ENCODE results near the gene FAM118B. TPM values are rescaled to one million over a fixed set of nuclear protein-coding genes. Genes with fewer than 3 reads are reported as not detected.
"Not testable (repeated sequence)": the region's sequence is repeated elsewhere in the genome, so short reads cannot be mapped to it uniquely, and the experiment has no call there.

FAM118B gene
- total RNA-seq, 2 donors from 2014 or later: 11.1 to 13.2 TPM

GRCh38 chr11:126303623-126304456 is 92.3 kb downstream of the FAM118B start, which contains the start of gene DCPS:
TSS of gene DCPS (plus strand) at chr11:126304060. CDS start at chr11:126304081, 21 bp downstream.
- Mint-ChIP-seq H3K27ac (peak within 1 kb of the TSS; percentile 99), H3K4me3 (peak within 1 kb of the TSS; percentile 93 to 97), H3K4me1 (ENCODE audit: low read depth) (peaks cover 51% of the 10 kb centered on the region), H3K36me3 (ENCODE audit: insufficient read depth in 2 of 2) (peaks cover 5 to 6% of the 10 kb centered on the region in 2 donors), H3K9me3 (no peaks in the 10 kb centered on the region), H3K27me3 (ENCODE audit: low read depth) (no peaks in the 10 kb centered on the region)
- ATAC-seq (replicated peaks in 1 of 2) (peak; percentile 95 to 96), DNase-seq (peak; percentile 90 to 93)

- H3K4me1 Mint-ChIP-seq (ENCODE audit: low read depth): peaks cover 51% of the 10 kb centered on the region
- peak overlapping the region; percentile 99 for H3K27ac Mint-ChIP-seq
- no peak for ATAC-seq (replicated peaks in 1 of 2)
- H3K36me3 Mint-ChIP-seq (ENCODE audit: insufficient read depth in 2 of 2): peaks cover 5 to 6% of the 10 kb centered on the region in 2 donors
- no peaks in the 10 kb centered on the region for H3K27me3 Mint-ChIP-seq (ENCODE audit: low read depth)
- H3K4me3 Mint-ChIP-seq: peak overlapping the region; percentile 93 to 97
- no peaks in the 10 kb centered on the region for H3K9me3 Mint-ChIP-seq
- no peak for DNase-seq
Observed at GRCh38 chr11:126304457-126305075, 93.0 kb downstream of the FAM118B start.

- ATAC-seq (replicated peaks in 1 of 2) (peak; percentile 63 to 68), DNase-seq (peak; percentile 34 to 35)
- peak overlapping the region; percentile 79 to 93 for H3K4me3 Mint-ChIP-seq
- peaks cover 57% of the 10 kb centered on the region for H3K4me1 Mint-ChIP-seq (ENCODE audit: low read depth)
- no peaks in the 10 kb centered on the region for H3K9me3 Mint-ChIP-seq
- H3K27ac Mint-ChIP-seq: peak overlapping the region; percentile 72
- no peaks in the 10 kb centered on the region for H3K27me3 Mint-ChIP-seq (ENCODE audit: low read depth)
- H3K36me3 Mint-ChIP-seq (ENCODE audit: insufficient read depth in 2 of 2): peaks cover 5 to 9% of the 10 kb centered on the region in 2 donors
Observed at GRCh38 chr11:126305699-126306098, 94.1 kb downstream of the FAM118B start.

- DNase-seq (no peak), ATAC-seq (replicated peaks in 1 of 2) (no peak)
- H3K27me3 Mint-ChIP-seq (ENCODE audit: low read depth): no peaks in the 10 kb centered on the region
- no peak overlapping the region for H3K4me3 Mint-ChIP-seq
- H3K36me3 Mint-ChIP-seq (ENCODE audit: insufficient read depth in 2 of 2): peaks cover 5 to 13% of the 10 kb centered on the region in 2 donors
- H3K27ac Mint-ChIP-seq: no peak overlapping the region
- H3K9me3 Mint-ChIP-seq: no peaks in the 10 kb centered on the region
- peaks cover 54% of the 10 kb centered on the region for H3K4me1 Mint-ChIP-seq (ENCODE audit: low read depth)
Observed at GRCh38 chr11:126307706-126308105, 96.1 kb downstream of the FAM118B start.

- peaks cover 5 to 13% of the 10 kb centered on the region in 2 donors for H3K36me3 Mint-ChIP-seq (ENCODE audit: insufficient read depth in 2 of 2)
Observed at GRCh38 chr11:126308271-126308671, 96.7 kb downstream of the FAM118B start.

GRCh38 chr11:126308771-126309170 is 97.2 kb downstream of the FAM118B start:
- ATAC-seq (replicated peaks in 1 of 2); H3K9me3 Mint-ChIP-seq; H3K27me3 Mint-ChIP-seq (ENCODE audit: low read depth); H3K27ac Mint-ChIP-seq; DNase-seq; H3K4me3 Mint-ChIP-seq: not testable (repeated sequence)
- Mint-ChIP-seq H3K36me3 (ENCODE audit: insufficient read depth in 2 of 2) (peaks cover 5 to 14% of the 10 kb centered on the region in 2 donors), H3K4me1 (ENCODE audit: low read depth) (peaks cover 44% of the 10 kb centered on the region)

More at GRCh38 chr11:126308271-126308671, 96.7 kb downstream of the FAM118B start:
- Mint-ChIP-seq H3K4me1 (ENCODE audit: low read depth) (peaks cover 48% of the 10 kb centered on the region), H3K27ac (no peak overlapping the region), H3K27me3 (ENCODE audit: low read depth) (no peaks in the 10 kb centered on the region), H3K9me3 (no peaks in the 10 kb centered on the region), H3K4me3 (no peak overlapping the region)
- ATAC-seq (replicated peaks in 1 of 2) (no peak), DNase-seq (no peak)

- ATAC-seq (replicated peaks in 1 of 2) (peak; percentile 65 to 71), DNase-seq (peak; percentile 61 to 65)
- no peaks in the 10 kb centered on the region for H3K27me3 Mint-ChIP-seq (ENCODE audit: low read depth)
- H3K36me3 Mint-ChIP-seq (ENCODE audit: insufficient read depth in 2 of 2): peaks cover 6 to 21% of the 10 kb centered on the region in 2 donors
- peaks cover 28% of the 10 kb centered on the region for H3K4me1 Mint-ChIP-seq (ENCODE audit: low read depth)
- H3K27ac Mint-ChIP-seq: no peak overlapping the region
- no peak overlapping the region for H3K4me3 Mint-ChIP-seq
- no peaks in the 10 kb centered on the region for H3K9me3 Mint-ChIP-seq
Observed at GRCh38 chr11:126310200-126310991, 98.8 kb downstream of the FAM118B start.

GRCh38 chr11:126310992-126311310 is 99.4 kb downstream of the FAM118B start:
- H3K36me3 Mint-ChIP-seq (ENCODE audit: insufficient read depth in 2 of 2): peaks cover 3 to 18% of the 10 kb centered on the region in 2 donors
- no peak overlapping the region for H3K27ac Mint-ChIP-seq
- no peak for ATAC-seq (replicated peaks in 1 of 2)
- no peaks in the 10 kb centered on the region for H3K9me3 Mint-ChIP-seq
- no peak for DNase-seq
- H3K4me1 Mint-ChIP-seq (ENCODE audit: low read depth): peaks cover 22% of the 10 kb centered on the region
- H3K4me3 Mint-ChIP-seq: no peak overlapping the region
- H3K27me3 Mint-ChIP-seq (ENCODE audit: low read depth): no peaks in the 10 kb centered on the region

- no peaks in the 10 kb centered on the region for H3K9me3 Mint-ChIP-seq
- H3K27ac Mint-ChIP-seq: no peak overlapping the region
- peaks cover 6 to 25% of the 10 kb centered on the region in 2 donors for H3K36me3 Mint-ChIP-seq (ENCODE audit: insufficient read depth in 2 of 2)
- ATAC-seq (replicated peaks in 1 of 2): no peak
- peaks cover 17% of the 10 kb centered on the region for H3K4me1 Mint-ChIP-seq (ENCODE audit: low read depth)
- DNase-seq: no peak
- no peak overlapping the region for H3K4me3 Mint-ChIP-seq
- H3K27me3 Mint-ChIP-seq (ENCODE audit: low read depth): no peaks in the 10 kb centered on the region
Observed at GRCh38 chr11:126311401-126312291, 100.1 kb downstream of the FAM118B start.

Other genes starting within 250 kb of the FAM118B start
- 1 to 10 TPM; 1.3 to 1.9 TPM for gene CDON, start 148.9 kb upstream of the FAM118B start, total RNA-seq
- gene RPUSD4, start 132 bp upstream of the FAM118B start, total RNA-seq: 10 to 100 TPM; 38.7 to 41.4 TPM
- 100 to 1,000 TPM; 118 to 136 TPM for gene SRPRA, start 57.1 kb downstream of the FAM118B start, total RNA-seq
- 10 to 100 TPM; 35.0 to 51.9 TPM for gene FOXRED1, start 57.4 kb downstream of the FAM118B start, total RNA-seq
- gene TIRAP, start 71.3 kb downstream of the FAM118B start, total RNA-seq: 10 to 100 TPM; 14.0 to 15.2 TPM
- gene DCPS, start 92.3 kb downstream of the FAM118B start, total RNA-seq: 10 to 100 TPM; 33.9 to 37.7 TPM
- gene ST3GAL4, start 143.9 kb downstream of the FAM118B start, total RNA-seq: 10 to 100 TPM; 10.9 to 12.1 TPM